Germinal center (tissue), 1 donor: ENCODE measurements around the gene ABCA3.
"Not testable (repeated sequence)": the region's sequence is repeated elsewhere in the genome, so short reads cannot be mapped to it uniquely, and the experiment has no call there.

Experiments used
- DNase-seq: peaks from one replicate; pipeline ENCODE4 v3.0.0; 2012; ENCODE audit warnings: mixed read lengths, low spot score

ABCA3 gene

DNA sequence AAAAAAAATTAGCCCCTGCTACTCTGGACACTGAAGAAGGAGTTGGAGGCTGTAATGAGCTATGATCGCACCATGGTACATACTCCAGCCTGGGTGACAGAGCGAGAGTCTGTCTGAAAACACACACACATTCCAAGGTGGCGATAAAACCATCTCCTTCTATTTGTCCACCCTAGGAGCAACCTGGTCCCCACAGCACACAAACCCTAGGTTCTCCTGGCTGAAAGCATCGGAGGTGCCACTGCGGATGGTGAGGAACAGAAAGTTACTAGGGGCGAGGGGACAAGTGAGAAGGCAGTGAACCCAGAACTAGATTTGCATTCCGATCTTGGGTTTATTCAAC lies 87.8 kb downstream of the ABCA3 start:
- peak; percentile 70 for DNase-seq

GRCh38 chr16:2251296-2252111 lies 89.0 kb downstream of the ABCA3 start, which contains the start of gene ECI1:
Gene ECI1, minus strand, starts transcription at chr16:2251587. Its CDS starts 21 bp downstream, at chr16:2251566.
- DNase-seq = peak; percentile 95

- no peak for DNase-seq
Observed at GRCh38 chr16:2250652-2251295, 89.8 kb downstream of the ABCA3 start.

DNA sequence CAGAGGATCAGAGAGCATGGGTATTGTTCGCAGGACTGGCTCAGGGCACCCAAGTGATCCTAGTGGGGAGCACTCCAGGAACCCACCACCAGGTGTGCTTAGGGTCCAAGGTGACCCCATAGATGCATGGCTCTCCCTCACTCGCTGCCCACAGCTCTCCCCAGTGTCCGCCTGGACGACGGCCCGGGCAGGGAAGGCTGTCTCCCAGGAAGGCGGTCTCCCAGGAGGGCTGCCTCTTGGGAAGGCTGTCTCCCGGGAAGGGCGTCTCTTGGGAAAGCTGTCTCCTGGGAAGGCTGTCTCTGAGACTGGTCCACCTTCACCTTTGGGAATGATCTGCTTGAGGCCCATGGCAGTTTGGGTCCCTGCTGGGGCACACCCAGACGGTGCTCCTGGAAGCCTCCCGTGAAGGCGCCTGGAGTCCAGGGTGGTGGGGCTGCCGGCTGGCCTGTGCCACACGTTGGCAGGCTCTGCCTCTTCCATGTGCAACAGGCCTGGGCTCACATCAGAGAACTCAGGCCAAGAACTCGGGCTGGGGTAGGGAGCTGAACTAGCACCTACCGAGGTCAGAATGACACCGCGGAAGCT lies 94.1 kb downstream of the ABCA3 start:
- no peak for DNase-seq

DNA sequence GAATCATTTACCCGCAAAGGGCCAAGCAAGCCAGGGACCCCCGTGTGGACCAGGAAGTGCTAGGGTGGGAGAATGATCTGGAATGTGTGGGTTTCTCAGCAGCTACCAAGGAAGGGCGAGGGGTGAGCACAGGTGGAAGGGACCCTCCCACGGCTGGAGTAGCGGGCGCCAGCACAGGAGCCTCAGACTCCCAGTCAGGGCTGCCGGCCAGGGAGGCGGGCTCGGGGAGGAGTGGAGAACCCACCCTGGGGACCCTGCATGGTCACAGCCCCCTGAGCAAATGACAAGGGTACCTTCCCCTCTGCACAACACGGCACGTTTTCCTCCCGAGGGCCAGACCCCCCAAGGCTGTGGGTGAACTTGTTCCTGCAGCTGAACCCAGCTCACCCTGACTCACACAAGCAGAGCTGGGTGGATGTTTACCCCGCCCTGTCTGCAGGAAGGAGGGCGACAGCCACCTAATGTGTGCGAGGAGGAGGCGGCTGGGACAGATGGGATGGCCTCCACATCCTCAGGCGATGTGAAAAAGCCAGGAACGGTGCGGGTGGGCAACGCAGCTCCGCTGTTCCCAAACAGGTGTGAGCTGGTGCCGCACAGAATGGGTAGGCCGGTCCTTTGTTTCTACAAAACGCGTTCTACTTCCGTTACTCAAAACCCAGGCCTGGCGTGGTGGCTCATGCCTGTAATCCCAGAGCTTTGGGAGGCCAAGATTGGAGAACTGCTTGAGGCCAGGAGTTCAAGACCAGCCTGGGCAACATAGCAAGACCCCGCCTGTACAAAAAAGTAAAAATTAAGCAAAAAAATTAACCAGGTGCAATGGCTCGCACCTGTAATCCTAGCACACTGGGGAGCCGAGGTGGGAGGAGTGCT lies 95.4 kb downstream of the ABCA3 start:
- no peak for DNase-seq

DNA sequence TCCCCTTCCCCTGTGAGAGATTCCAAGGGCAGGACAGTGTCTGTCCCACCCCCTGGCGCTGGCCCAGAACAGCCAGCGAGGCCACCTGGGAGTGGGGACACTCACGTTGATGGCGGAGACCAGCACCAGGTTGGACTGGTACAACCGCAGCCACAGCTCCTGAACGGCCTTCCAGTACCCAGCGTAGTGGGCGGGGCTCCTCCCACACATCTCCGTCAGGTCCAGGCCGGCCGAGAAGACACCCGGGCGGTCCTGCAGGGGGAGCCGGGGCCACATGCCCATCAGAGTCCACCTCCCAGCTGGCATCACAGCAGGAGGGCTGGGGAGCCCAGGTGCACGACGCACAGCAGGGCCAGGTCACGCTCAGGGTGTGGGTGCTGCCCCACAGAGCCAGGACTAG lies 96.2 kb downstream of the ABCA3 start:
- no peak for DNase-seq

DNA sequence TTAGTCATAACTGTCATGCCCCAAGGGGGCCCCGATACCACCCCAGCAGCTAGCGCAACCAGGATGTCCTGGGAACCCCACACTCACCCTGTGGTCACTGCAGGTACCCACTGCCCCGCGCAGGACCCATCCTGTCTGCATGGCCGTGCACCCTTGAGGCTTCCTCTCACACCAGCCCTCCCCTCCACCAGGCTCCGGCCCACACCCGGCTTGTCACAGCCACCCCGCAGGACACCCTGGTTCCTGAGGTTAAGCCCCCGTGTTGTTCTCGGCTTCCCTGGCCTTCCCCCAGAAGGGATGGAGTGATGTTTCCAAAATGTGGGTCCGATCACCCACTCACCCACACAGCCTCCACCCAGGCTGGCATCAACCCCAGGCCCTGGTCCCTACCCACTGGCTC lies 96.7 kb downstream of the ABCA3 start:
- no peak for DNase-seq

DNA sequence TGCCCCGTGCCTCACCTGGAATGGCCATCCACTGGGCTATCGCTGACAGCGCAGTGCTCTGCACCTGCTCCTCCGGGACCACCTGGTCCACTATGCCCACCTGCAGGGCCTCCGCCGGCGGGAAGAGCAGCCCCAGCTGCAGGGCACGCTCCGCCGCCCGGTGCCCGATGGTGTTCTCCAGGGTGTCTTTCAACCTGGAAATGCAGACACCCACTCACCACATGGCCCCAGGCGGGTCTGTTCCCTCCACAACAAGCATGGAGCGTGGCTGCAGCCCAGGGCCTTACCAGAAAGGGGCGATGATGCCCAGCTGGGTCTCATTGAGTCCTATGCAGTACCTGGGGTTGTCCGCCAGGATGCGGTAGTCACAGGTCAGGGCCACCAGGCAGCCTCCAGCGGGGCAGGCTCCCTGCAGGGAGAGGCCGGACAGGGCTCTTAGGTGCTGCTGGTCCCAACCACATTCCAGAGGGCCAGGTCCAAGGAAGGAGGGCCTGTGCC lies 97.4 kb downstream of the ABCA3 start:
- DNase-seq = no peak

DNA sequence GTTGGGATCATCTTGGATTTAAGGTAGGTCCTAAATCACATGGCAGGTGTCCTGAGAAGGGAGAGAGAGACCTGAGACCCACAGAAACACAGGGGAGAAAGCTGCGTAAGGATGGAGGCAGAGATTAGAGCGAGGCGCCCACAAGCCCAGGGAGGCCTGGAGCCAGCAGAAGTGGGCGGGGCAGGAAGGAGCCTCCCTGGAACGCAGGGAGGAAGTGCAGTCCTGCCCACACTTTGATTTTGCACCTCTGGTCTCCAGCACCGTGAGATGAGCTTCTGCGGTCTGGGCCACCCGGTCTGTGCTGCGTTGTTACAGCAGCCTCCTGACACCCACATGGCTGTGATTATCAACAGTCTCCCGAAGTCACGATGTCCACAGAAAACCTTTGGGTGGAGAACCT lies 97.9 kb downstream of the ABCA3 start:
- no peak for DNase-seq

DNA sequence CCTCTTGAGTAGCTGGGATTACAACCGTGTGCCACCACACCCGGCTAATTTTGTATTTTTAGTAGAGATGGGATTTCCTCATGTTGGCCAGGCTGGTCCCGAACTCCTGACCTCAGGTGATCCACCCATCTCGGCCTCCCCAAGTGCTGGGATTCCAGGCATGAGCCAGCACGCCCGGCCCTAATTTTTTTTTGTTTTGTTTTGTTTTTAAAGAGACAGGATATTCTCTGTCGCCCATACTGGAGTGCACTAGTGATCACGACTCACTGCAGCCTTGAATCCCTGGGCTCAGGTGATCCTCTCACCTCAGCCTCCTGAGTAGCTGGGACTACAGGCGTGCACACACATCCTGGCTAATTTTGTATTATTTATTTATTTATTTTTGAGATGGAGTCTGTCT lies 100.2 kb downstream of the ABCA3 start:
- not testable (repeated sequence) for DNase-seq

- DNase-seq = no peak
Observed at GRCh38 chr16:2238838-2239675, 101.5 kb downstream of the ABCA3 start.

DNA sequence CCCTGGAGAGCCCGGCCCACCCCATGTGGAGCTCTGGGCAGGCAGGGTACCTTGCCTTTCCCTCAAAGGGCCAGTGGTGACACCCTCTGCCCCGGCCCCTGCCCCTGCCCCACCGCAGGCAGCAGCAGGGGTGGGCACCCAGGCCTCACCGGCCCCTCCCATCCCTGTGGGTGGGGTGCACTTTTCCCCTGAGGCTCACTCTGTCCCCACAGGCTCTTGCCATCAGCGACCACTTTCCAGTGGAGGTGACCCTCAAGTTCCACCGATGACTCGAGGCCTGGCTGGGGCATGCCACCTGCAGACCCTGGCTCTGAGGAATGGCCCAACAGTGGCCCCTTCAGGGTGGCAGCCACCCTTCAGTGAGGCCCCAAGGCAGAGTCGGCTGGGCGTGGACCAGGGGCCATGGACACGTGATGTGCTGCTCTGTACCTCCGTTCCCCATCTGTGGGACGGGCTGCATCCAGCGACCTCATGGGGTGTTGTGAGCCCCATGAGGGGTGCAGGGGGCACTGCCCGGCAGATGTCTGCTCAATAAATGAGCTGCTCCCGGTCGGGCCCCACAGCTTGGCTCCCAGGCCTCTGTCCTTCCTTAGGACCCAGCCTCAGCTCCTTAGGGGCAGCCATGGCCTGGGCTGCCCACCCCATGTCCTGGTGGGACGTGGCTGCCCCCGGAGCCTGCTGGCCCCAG lies 102.2 kb downstream of the ABCA3 start:
- no peak for DNase-seq

DNA sequence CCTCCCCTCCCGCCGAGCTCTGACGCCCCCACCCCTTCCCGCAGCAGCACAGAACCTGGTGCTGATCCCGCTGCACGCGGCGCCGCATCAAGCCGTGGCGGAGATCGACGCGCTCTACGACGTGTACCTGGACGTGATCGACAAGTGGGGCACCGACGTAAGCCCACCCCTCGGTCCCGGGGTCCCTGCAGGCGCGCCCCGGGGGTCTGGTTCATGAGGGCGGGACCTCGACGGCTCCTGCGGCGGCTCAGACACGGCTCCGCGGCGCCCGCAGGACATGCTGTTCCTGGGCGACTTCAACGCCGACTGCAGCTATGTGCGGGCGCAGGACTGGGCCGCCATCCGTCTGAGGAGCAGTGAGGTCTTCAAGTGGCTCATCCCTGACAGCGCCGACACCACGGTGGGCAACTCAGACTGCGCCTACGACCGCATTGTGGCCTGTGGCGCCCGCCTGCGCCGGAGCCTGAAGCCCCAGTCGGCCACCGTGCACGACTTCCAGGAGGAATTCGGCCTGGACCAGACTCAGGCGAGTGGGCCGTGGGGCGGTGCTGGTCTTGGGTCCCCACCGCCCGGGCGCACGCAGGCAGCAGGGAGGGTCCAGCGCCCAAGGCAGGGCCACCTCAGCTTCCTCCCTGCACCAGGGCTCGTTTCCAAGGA lies 102.9 kb downstream of the ABCA3 start:
- DNase-seq = no peak

- DNase-seq = no peak
Observed at GRCh38 chr16:2237102-2237482, 103.4 kb downstream of the ABCA3 start.

GRCh38 chr16:2236337-2237101 lies 104.0 kb downstream of the ABCA3 start, which contains the start of gene DNASE1L2:
Gene DNASE1L2, plus strand, starts transcription at chr16:2236444. Its CDS starts 373 bp downstream, at chr16:2236817.
- DNase-seq = no peak

DNA sequence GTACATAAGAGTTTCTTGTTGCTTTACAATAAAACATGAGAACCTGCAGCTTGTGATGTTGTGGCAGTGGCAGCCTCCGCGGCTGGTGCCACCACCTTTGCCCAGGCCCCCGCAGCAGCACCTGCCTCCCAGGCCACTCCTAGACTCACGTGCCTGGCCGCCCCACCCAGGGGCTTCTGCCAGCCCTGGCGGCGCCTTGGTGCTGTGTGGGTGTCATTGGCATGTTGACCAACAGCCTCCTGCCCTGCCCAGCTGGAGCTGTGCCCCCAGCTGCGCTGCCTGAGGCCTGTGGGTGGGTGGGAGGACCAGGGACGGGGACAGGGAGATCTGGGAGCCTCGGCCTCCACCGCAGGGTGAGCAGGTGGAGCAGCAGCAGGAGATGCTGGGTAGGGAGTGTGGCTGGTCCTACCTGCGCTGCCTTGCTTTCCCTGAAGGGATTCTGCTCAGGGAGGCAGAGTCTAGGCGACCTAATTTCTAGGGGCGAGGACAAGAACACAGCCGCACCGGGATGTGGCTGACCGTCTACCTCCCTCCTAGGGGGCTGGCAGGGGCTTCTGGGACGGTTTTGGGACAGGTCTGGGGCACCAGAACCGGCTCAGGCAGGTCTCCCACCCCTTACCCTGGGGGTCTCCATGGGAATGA lies 104.7 kb downstream of the ABCA3 start:
- DNase-seq = no peak

GRCh38 chr16:2235234-2235651 lies 105.3 kb downstream of the ABCA3 start:
- no peak for DNase-seq

DNA sequence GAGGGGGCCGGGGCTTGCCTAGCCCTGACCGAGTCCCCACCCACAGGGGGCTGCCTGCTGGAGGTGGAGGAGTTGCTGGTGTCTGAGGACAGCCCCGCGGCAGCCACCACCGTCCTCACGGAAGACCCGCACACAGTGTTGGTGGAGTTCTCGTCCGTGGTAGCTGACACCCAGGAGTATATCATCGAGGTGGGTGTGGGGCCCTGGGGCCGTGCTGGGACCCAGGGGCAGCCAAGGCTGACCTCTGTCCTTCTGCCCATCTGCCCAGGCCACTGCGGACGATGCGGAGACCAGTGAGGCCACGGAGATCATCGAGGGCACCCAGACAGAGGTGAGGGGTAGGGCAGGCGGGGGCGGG lies 105.7 kb downstream of the ABCA3 start:
- DNase-seq = no peak
